CD4-positive, CD25-positive, alpha-beta regulatory T cell (primary cell): ENCODE measurements around the gene KCNH5. TPM values are rescaled to one million over a fixed set of nuclear protein-coding genes. Genes with fewer than 3 reads are reported as not detected.

ENCODE experiments used
- ATAC-seq, 2 donors: fragments of 150-1000 bp; cut with Tn5 transposase; one replicate each; pipeline ENCODE4 v1.10.0; 2021; ENCODE audit warnings: low read depth in 2 of 2, moderate number of reproducible peaks in 2 of 2, moderate library complexity in 1 of 2
- DNase-seq, 3 donors: peaks; one replicate each; pipeline versions ENCODE4 v3.0.0 to v3.0.0-alpha.2; 2012 to 2022; ENCODE audit warnings: mixed read lengths in 1 of 3
- H3K27ac ChIP-seq: one replicate; pipeline ENCODE4 v1.7.0; 2013; ENCODE audit warnings: mild to moderate bottlenecking, low read length; ENCODE audit not compliant: insufficient read depth, poor library complexity, severe bottlenecking
- H3K27me3 ChIP-seq: one replicate; pipeline ENCODE4 v1.7.0; 2013; ENCODE audit warnings: low read length; ENCODE audit not compliant: control insufficient read depth, insufficient read depth
- H3K36me3 ChIP-seq: one replicate; pipeline ENCODE4 v1.7.0; 2013; ENCODE audit warnings: mild to moderate bottlenecking, low read length, moderate library complexity; ENCODE audit not compliant: control insufficient read depth, insufficient read depth
- H3K4me1 ChIP-seq: 2 replicates; pipeline ENCODE4 v1.7.0; 2013; ENCODE audit warnings: mild to moderate bottlenecking, low read length; ENCODE audit not compliant: insufficient read depth, control insufficient read depth, poor library complexity, severe bottlenecking
- H3K4me3 ChIP-seq: one replicate; pipeline ENCODE4 v1.7.0; 2013; ENCODE audit warnings: low read depth, mild to moderate bottlenecking, low read length, moderate library complexity
- H3K9me3 ChIP-seq, 2 experiments: 1 replicate in 1 of 2; 2 replicates in 1 of 2; pipeline ENCODE4 v1.7.0; 2013; ENCODE audit warnings: low read length in 2 of 2, mild to moderate bottlenecking in 1 of 2, moderate library complexity in 1 of 2; ENCODE audit not compliant: control insufficient read depth in 2 of 2
- H3K27ac Mint-ChIP-seq, 3 donors: one replicate each; pipeline ENCODE4 v1.8.0; 2020 to 2022; ENCODE audit warnings: mild to moderate bottlenecking in 3 of 3, mixed read lengths in 3 of 3, moderate library complexity in 2 of 3
- H3K27me3 Mint-ChIP-seq: one replicate; pipeline ENCODE4 v1.8.0; 2022; ENCODE audit warnings: mild to moderate bottlenecking, mixed read lengths
- H3K36me3 Mint-ChIP-seq: one replicate; pipeline ENCODE4 v1.8.0; 2020; ENCODE audit warnings: mixed read lengths
- H3K4me1 Mint-ChIP-seq, 4 donors: one replicate each; pipeline ENCODE4 v1.8.0; 2020 to 2022; ENCODE audit warnings: mixed read lengths in 4 of 4, mild to moderate bottlenecking in 1 of 4
- H3K4me3 Mint-ChIP-seq, 4 donors: one replicate each; pipeline ENCODE4 v1.8.0; 2020 to 2022; ENCODE audit warnings: mild to moderate bottlenecking in 4 of 4, mixed read lengths in 4 of 4, moderate library complexity in 3 of 4
- H3K9me3 Mint-ChIP-seq, 7 donors: one replicate each; pipeline ENCODE4 v1.8.0; 2020 to 2022; ENCODE audit warnings: mixed read lengths in 7 of 7, mild to moderate bottlenecking in 3 of 7, moderate library complexity in 2 of 7
- polyA plus RNA-seq, 4 donors: library from polyadenylated mRNA; unstranded; fragments of 300-500 nt; fragmentation: Illumina TruSeq; gene quantifications; one replicate each; pipeline ENCODE4 v1.2.3, GENCODE V29; 2021
- total RNA-seq: library from RNA; stranded (reverse); gene quantifications from one replicate; pipeline ENCODE4 v1.2.3, GENCODE V29; 2022

Gene KCNH5
- total and polyA plus RNA-seq, 5 donors from 2014 or later = not detected

GRCh38 chr14:62914025-62914424 lies 131.2 kb downstream of the KCNH5 start:
- Mint-ChIP-seq H3K4me3 (no peak overlapping the region), H3K36me3 (no peaks in the 10 kb centered on the region), H3K4me1 (no peaks in the 10 kb centered on the region), H3K9me3 (peaks cover 0 to 3% (median 0%) of the 10 kb centered on the region in 7 donors), H3K27ac (no peak overlapping the region), H3K27me3 (no peaks in the 10 kb centered on the region)
- Histone ChIP-seq H3K27ac (no peak overlapping the region), H3K27me3 (no peaks in the 10 kb centered on the region), H3K4me3 (no peak overlapping the region), H3K9me3 (no peaks in the 10 kb centered on the region), H3K4me1 (no peaks in the 10 kb centered on the region), H3K36me3 (no peaks in the 10 kb centered on the region)
- DNase-seq (no peak), ATAC-seq (no peak)

GRCh38 chr14:62908506-62908905 lies 136.8 kb downstream of the KCNH5 start:
- H3K4me1 ChIP-seq = no peaks in the 10 kb centered on the region
- no peak for ATAC-seq
- no peaks in the 10 kb centered on the region for H3K4me1 Mint-ChIP-seq
- no peak overlapping the region for H3K27ac Mint-ChIP-seq
- H3K27me3 Mint-ChIP-seq = no peaks in the 10 kb centered on the region
- H3K9me3 ChIP-seq = no peaks in the 10 kb centered on the region
- H3K4me3 Mint-ChIP-seq = no peak overlapping the region
- H3K27me3 ChIP-seq = no peaks in the 10 kb centered on the region
- peaks cover 0 to 3% (median 0%) of the 10 kb centered on the region in 7 donors for H3K9me3 Mint-ChIP-seq
- no peaks in the 10 kb centered on the region for H3K36me3 ChIP-seq
- no peaks in the 10 kb centered on the region for H3K36me3 Mint-ChIP-seq
- no peak for DNase-seq
- H3K27ac ChIP-seq = no peak overlapping the region
- no peak overlapping the region for H3K4me3 ChIP-seq

GRCh38 chr14:62905566-62905965 lies 139.7 kb downstream of the KCNH5 start:
- H3K4me1 Mint-ChIP-seq = no peaks in the 10 kb centered on the region
- no peak for ATAC-seq
- Histone ChIP-seq H3K4me1 (no peaks in the 10 kb centered on the region), H3K27ac (no peak overlapping the region), H3K9me3 (no peaks in the 10 kb centered on the region), H3K4me3 (no peak overlapping the region), H3K27me3 (no peaks in the 10 kb centered on the region), H3K36me3 (no peaks in the 10 kb centered on the region)
- peaks cover 0 to 7% (median 0%) of the 10 kb centered on the region in 7 donors for H3K9me3 Mint-ChIP-seq
- no peaks in the 10 kb centered on the region for H3K27me3 Mint-ChIP-seq
- no peak for DNase-seq
- H3K27ac Mint-ChIP-seq = no peak overlapping the region
- no peak overlapping the region for H3K4me3 Mint-ChIP-seq
- no peaks in the 10 kb centered on the region for H3K36me3 Mint-ChIP-seq

- H3K9me3 Mint-ChIP-seq = peaks cover 0 to 3% (median 0%) of the 10 kb centered on the region in 7 donors
- Histone ChIP-seq H3K9me3 (no peaks in the 10 kb centered on the region), H3K4me3 (no peak overlapping the region), H3K36me3 (no peaks in the 10 kb centered on the region), H3K27me3 (no peaks in the 10 kb centered on the region), H3K4me1 (no peaks in the 10 kb centered on the region), H3K27ac (no peak overlapping the region)
- no peaks in the 10 kb centered on the region for H3K27me3 Mint-ChIP-seq
- H3K27ac Mint-ChIP-seq = no peak overlapping the region
- H3K4me1 Mint-ChIP-seq = no peaks in the 10 kb centered on the region
- H3K4me3 Mint-ChIP-seq = no peak overlapping the region
- ATAC-seq = no peak
- no peak for DNase-seq
- no peaks in the 10 kb centered on the region for H3K36me3 Mint-ChIP-seq
Observed at GRCh38 chr14:62897771-62898170, 147.5 kb downstream of the KCNH5 start.

GRCh38 chr14:62896932-62897456 lies 148.3 kb downstream of the KCNH5 start:
- ATAC-seq = no peak
- no peak overlapping the region for H3K27ac Mint-ChIP-seq

GRCh38 chr14:62894736-62895135 lies 150.5 kb downstream of the KCNH5 start:
- no peaks in the 10 kb centered on the region for H3K27me3 Mint-ChIP-seq
- DNase-seq (no peak), ATAC-seq (no peak)
- Histone ChIP-seq H3K27ac (no peak overlapping the region), H3K4me3 (no peak overlapping the region), H3K27me3 (no peaks in the 10 kb centered on the region), H3K4me1 (no peaks in the 10 kb centered on the region), H3K36me3 (no peaks in the 10 kb centered on the region), H3K9me3 (no peaks in the 10 kb centered on the region)
- H3K9me3 Mint-ChIP-seq = peaks cover 0 to 3% (median 0%) of the 10 kb centered on the region in 7 donors
- no peaks in the 10 kb centered on the region for H3K4me1 Mint-ChIP-seq
- no peak overlapping the region for H3K4me3 Mint-ChIP-seq
- H3K27ac Mint-ChIP-seq = no peak overlapping the region
- no peaks in the 10 kb centered on the region for H3K36me3 Mint-ChIP-seq

More at GRCh38 chr14:62896932-62897456, 148.3 kb downstream of the KCNH5 start:
- DNase-seq = no peak
- Mint-ChIP-seq H3K27me3 (no peaks in the 10 kb centered on the region), H3K9me3 (peaks cover 0 to 3% (median 0%) of the 10 kb centered on the region in 7 donors), H3K36me3 (no peaks in the 10 kb centered on the region), H3K4me1 (no peaks in the 10 kb centered on the region), H3K4me3 (no peak overlapping the region)
- Histone ChIP-seq H3K4me3 (no peak overlapping the region), H3K4me1 (no peaks in the 10 kb centered on the region), H3K27ac (no peak overlapping the region), H3K27me3 (no peaks in the 10 kb centered on the region), H3K36me3 (no peaks in the 10 kb centered on the region), H3K9me3 (no peaks in the 10 kb centered on the region)

- DNase-seq (no peak), ATAC-seq (no peak)
- Mint-ChIP-seq H3K4me1 (no peaks in the 10 kb centered on the region), H3K36me3 (no peaks in the 10 kb centered on the region), H3K27me3 (no peaks in the 10 kb centered on the region), H3K27ac (no peak overlapping the region), H3K9me3 (peaks cover 0 to 2% (median 0%) of the 10 kb centered on the region in 7 donors), H3K4me3 (no peak overlapping the region)
- Histone ChIP-seq H3K27me3 (no peaks in the 10 kb centered on the region), H3K4me1 (no peaks in the 10 kb centered on the region), H3K27ac (no peak overlapping the region), H3K4me3 (no peak overlapping the region), H3K36me3 (no peaks in the 10 kb centered on the region), H3K9me3 (no peaks in the 10 kb centered on the region)
Observed at GRCh38 chr14:62889364-62889763, 155.9 kb downstream of the KCNH5 start.

- Histone ChIP-seq H3K36me3 (no peaks in the 10 kb centered on the region), H3K27ac (no peak overlapping the region), H3K27me3 (no peaks in the 10 kb centered on the region), H3K4me3 (no peak overlapping the region), H3K9me3 (no peaks in the 10 kb centered on the region), H3K4me1 (no peaks in the 10 kb centered on the region)
- no peaks in the 10 kb centered on the region for H3K36me3 Mint-ChIP-seq
- ATAC-seq = no peak
- peaks cover 0 to 2% (median 0%) of the 10 kb centered on the region in 7 donors for H3K9me3 Mint-ChIP-seq
- no peak overlapping the region for H3K4me3 Mint-ChIP-seq
- DNase-seq = no peak
- no peak overlapping the region for H3K27ac Mint-ChIP-seq
- no peaks in the 10 kb centered on the region for H3K4me1 Mint-ChIP-seq
- H3K27me3 Mint-ChIP-seq = no peaks in the 10 kb centered on the region
Observed at GRCh38 chr14:62886461-62886860, 158.8 kb downstream of the KCNH5 start.
